ENCODE results near the gene UPP2.

Gene UPP2

GRCh38 chr2:158101384-158101926 is at the start of gene UPP2:
UPP2 (plus strand) TSS chr2:158101876; CDS start chr2:158102064, 188 bp downstream.
- no peak for DNase-seq

GRCh38 chr2:158052761-158053160 is 48.9 kb upstream of the UPP2 start:
- DNase-seq: no peak

GRCh38 chr2:158056875-158057274 is 44.8 kb upstream of the UPP2 start:
- DNase-seq: no peak

GRCh38 chr2:158060160-158060834 is 41.4 kb upstream of the UPP2 start:
- no peak for DNase-seq

- DNase-seq: no peak
These were observed 40.7 kb upstream of the UPP2 start for GRCh38 chr2:158060835-158061435.

GRCh38 chr2:158061763-158062162 is 39.9 kb upstream of the UPP2 start:
- DNase-seq: no peak

GRCh38 chr2:158066046-158066713 is 35.5 kb upstream of the UPP2 start:
- DNase-seq: no peak

GRCh38 chr2:158071018-158071417 is 30.7 kb upstream of the UPP2 start:
- no peak for DNase-seq

- DNase-seq: no peak
These were observed 29.3 kb upstream of the UPP2 start for GRCh38 chr2:158072361-158072760.

- DNase-seq: no peak
These were observed 22.0 kb upstream of the UPP2 start for GRCh38 chr2:158079672-158080071.

- DNase-seq: no peak
These were observed 13.6 kb upstream of the UPP2 start for GRCh38 chr2:158088093-158088492.

- no peak for DNase-seq
These were observed 12.4 kb upstream of the UPP2 start for GRCh38 chr2:158089322-158089721.

GRCh38 chr2:158091647-158092046 is 10.0 kb upstream of the UPP2 start:
- DNase-seq: no peak

- no peak for DNase-seq
These were observed 7.1 kb upstream of the UPP2 start for GRCh38 chr2:158094487-158095092.

- DNase-seq: no peak
These were observed 6.4 kb upstream of the UPP2 start for GRCh38 chr2:158095269-158095668.

- no peak for DNase-seq
These were observed 5.8 kb upstream of the UPP2 start for GRCh38 chr2:158095912-158096311.

- no peak for DNase-seq
These were observed 4.2 kb upstream of the UPP2 start for GRCh38 chr2:158097481-158097880.

GRCh38 chr2:158098178-158098577 is 3.5 kb upstream of the UPP2 start:
- DNase-seq: no peak

- DNase-seq: no peak
These were observed 2.0 kb upstream of the UPP2 start for GRCh38 chr2:158099716-158100115.

GRCh38 chr2:158100411-158100810 is 1.3 kb upstream of the UPP2 start:
- no peak for DNase-seq

- DNase-seq: no peak
These were observed 770 bp downstream of the UPP2 start for GRCh38 chr2:158102446-158102845.

- no peak for DNase-seq
These were observed 1.8 kb downstream of the UPP2 start for GRCh38 chr2:158103411-158104012.

GRCh38 chr2:158104903-158105302 is 3.2 kb downstream of the UPP2 start:
- DNase-seq: no peak
